Colonic mucosa (tissue), 4 donors: ENCODE measurements around the gene PCDHGA1. TPM values are rescaled to one million over a fixed set of nuclear protein-coding genes. Genes with fewer than 3 reads are reported as not detected.
"Not testable (repeated sequence)": the region's sequence is repeated elsewhere in the genome, so short reads cannot be mapped to it uniquely, and the experiment has no call there.

ENCODE experiments used
- DNase-seq: peaks from one replicate; pipeline ENCODE4 v3.0.0-alpha.2; 2020
- H3K27ac ChIP-seq: fragments of 200-600 bp; one replicate; pipeline ENCODE4 v1.8.0; 2021
- H3K27me3 ChIP-seq: fragments of 200-600 bp; one replicate; pipeline ENCODE4 v1.8.0; 2021
- H3K36me3 ChIP-seq: fragments of 200-600 bp; one replicate; pipeline ENCODE4 v1.8.0; 2021
- H3K4me1 ChIP-seq: fragments of 200-600 bp; one replicate; pipeline ENCODE4 v1.8.0; 2021; ENCODE audit warnings: mild to moderate bottlenecking
- H3K4me3 ChIP-seq: fragments of 200-600 bp; one replicate; pipeline ENCODE4 v1.8.0; 2021
- H3K9ac ChIP-seq, 2 donors: one replicate each; pipeline ENCODE4 v1.7.0; 2013; ENCODE audit warnings: control low read depth in 2 of 2, low read depth in 2 of 2, low read length in 2 of 2
- H3K9me3 ChIP-seq: fragments of 200-600 bp; one replicate; pipeline ENCODE4 v1.8.0; 2021
- intact Hi-C: fragments of 100-400 bp; cut with DNase I; formaldehyde crosslinking; loops from one replicate; pipeline ENCODE4 v1.14.1; 2022
- total RNA-seq, 2 donors: library from RNA; stranded (reverse); fragmentation: NEBNext Ultra II Directional in 1 of 2; extraction: Animal tissue kit (Norgen Biotek cat#: 25700) in 1 of 2; gene quantifications; one replicate each; pipeline ENCODE4 v1.2.1, GENCODE V29; 2021
- TF ChIP-seq, protein P1 (sequence below): fragments of 200-600 bp; IDR thresholded peaks from one replicate; pipeline ENCODE4 v1.8.0; 2022; ENCODE audit warnings: antibody characterized with exemption, mild to moderate bottlenecking
- donor health status: healthy.
- donor health status: DM: no; HTN: no; CAD: no.
- donor health status: DM: no; HTN: no; CAD: no.

Gene PCDHGA1
- total RNA-seq, 2 donors from 2014 or later, result 0.10 to 0.37 TPM

DNA sequence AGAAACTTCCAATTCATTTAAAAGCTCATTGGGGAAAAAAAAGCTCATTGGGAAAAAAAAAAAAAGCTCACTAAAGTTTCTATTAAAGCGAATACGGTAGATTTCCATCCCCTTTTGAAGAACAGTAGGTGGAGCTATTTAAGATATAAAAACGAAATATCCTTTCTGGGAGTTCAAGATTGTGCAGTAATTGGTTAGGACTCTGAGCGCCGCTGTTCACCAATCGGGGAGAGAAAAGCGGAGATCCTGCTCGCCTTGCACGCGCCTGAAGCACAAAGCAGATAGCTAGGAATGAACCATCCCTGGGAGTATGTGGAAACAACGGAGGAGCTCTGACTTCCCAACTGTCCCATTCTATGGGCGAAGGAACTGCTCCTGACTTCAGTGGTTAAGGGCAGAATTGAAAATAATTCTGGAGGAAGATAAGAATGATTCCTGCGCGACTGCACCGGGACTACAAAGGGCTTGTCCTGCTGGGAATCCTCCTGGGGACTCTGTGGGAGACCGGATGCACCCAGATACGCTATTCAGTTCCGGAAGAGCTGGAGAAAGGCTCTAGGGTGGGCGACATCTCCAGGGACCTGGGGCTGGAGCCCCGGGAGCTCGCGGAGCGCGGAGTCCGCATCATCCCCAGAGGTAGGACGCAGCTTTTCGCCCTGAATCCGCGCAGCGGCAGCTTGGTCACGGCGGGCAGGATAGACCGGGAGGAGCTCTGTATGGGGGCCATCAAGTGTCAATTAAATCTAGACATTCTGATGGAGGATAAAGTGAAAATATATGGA lies 100.2 kb downstream of the PCDHGA1 start, which contains the start of gene PCDHGA12:
TSS of gene PCDHGA12 (plus strand) at position 176 of the 782 bp plus-strand sequence. CDS start at position 429, 253 bp downstream.
- intact Hi-C loops, result no loop called here
- H3K9me3 ChIP-seq, result peaks cover 7% of the 10 kb centered on the region
- no peaks in the 10 kb centered on the region for H3K36me3 ChIP-seq
- TF ChIP-seq, protein P1, sequence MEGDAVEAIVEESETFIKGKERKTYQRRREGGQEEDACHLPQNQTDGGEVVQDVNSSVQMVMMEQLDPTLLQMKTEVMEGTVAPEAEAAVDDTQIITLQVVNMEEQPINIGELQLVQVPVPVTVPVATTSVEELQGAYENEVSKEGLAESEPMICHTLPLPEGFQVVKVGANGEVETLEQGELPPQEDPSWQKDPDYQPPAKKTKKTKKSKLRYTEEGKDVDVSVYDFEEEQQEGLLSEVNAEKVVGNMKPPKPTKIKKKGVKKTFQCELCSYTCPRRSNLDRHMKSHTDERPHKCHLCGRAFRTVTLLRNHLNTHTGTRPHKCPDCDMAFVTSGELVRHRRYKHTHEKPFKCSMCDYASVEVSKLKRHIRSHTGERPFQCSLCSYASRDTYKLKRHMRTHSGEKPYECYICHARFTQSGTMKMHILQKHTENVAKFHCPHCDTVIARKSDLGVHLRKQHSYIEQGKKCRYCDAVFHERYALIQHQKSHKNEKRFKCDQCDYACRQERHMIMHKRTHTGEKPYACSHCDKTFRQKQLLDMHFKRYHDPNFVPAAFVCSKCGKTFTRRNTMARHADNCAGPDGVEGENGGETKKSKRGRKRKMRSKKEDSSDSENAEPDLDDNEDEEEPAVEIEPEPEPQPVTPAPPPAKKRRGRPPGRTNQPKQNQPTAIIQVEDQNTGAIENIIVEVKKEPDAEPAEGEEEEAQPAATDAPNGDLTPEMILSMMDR, result no peak
- no peak within 1 kb of the TSS for H3K27ac ChIP-seq
- DNase-seq, result no peak
- no peaks in the 10 kb centered on the region for H3K27me3 ChIP-seq
- no peaks in the 10 kb centered on the region for H3K4me1 ChIP-seq
- H3K9ac ChIP-seq, result no peak within 1 kb of the TSS
- no peak within 1 kb of the TSS for H3K4me3 ChIP-seq

DNA sequence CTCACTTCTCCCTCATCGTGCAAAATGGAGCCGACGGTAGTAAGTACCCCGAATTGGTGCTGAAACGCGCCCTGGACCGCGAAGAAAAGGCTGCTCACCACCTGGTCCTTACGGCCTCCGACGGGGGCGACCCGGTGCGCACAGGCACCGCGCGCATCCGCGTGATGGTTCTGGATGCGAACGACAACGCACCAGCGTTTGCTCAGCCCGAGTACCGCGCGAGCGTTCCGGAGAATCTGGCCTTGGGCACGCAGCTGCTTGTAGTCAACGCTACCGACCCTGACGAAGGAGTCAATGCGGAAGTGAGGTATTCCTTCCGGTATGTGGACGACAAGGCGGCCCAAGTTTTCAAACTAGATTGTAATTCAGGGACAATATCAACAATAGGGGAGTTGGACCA lies 101.0 kb downstream of the PCDHGA1 start:
- H3K4me1 ChIP-seq, result no peaks in the 10 kb centered on the region
- no peaks in the 10 kb centered on the region for H3K27me3 ChIP-seq
- TF ChIP-seq, protein P1, result no peak
- H3K9ac ChIP-seq, result no peak overlapping the region
- no peak overlapping the region for H3K4me3 ChIP-seq
- intact Hi-C loops, result no loop called here
- H3K36me3 ChIP-seq, result no peaks in the 10 kb centered on the region
- no peak for DNase-seq
- H3K9me3 ChIP-seq, result peaks cover 7% of the 10 kb centered on the region
- no peak overlapping the region for H3K27ac ChIP-seq

DNA sequence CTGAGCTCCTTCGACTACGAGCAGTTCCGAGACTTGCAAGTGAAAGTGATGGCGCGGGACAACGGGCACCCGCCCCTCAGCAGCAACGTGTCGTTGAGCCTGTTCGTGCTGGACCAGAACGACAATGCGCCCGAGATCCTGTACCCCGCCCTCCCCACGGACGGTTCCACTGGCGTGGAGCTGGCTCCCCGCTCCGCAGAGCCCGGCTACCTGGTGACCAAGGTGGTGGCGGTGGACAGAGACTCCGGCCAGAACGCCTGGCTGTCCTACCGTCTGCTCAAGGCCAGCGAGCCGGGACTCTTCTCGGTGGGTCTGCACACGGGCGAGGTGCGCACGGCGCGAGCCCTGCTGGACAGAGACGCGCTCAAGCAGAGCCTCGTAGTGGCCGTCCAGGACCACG lies 102.0 kb downstream of the PCDHGA1 start:
- DNase-seq, H3K36me3 ChIP-seq, H3K4me3 ChIP-seq, H3K4me1 ChIP-seq, H3K27me3 ChIP-seq, H3K9me3 ChIP-seq, H3K9ac ChIP-seq, intact Hi-C loops, H3K27ac ChIP-seq: not testable (repeated sequence)

DNA sequence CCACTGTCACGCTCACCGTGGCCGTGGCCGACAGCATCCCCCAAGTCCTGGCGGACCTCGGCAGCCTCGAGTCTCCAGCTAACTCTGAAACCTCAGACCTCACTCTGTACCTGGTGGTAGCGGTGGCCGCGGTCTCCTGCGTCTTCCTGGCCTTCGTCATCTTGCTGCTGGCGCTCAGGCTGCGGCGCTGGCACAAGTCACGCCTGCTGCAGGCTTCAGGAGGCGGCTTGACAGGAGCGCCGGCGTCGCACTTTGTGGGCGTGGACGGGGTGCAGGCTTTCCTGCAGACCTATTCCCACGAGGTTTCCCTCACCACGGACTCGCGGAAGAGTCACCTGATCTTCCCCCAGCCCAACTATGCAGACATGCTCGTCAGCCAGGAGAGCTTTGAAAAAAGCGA lies 102.4 kb downstream of the PCDHGA1 start:
- DNase-seq, H3K36me3 ChIP-seq, H3K4me3 ChIP-seq, H3K9me3 ChIP-seq, H3K27me3 ChIP-seq, H3K9ac ChIP-seq, H3K4me1 ChIP-seq, H3K27ac ChIP-seq, intact Hi-C loops: not testable (repeated sequence)

DNA sequence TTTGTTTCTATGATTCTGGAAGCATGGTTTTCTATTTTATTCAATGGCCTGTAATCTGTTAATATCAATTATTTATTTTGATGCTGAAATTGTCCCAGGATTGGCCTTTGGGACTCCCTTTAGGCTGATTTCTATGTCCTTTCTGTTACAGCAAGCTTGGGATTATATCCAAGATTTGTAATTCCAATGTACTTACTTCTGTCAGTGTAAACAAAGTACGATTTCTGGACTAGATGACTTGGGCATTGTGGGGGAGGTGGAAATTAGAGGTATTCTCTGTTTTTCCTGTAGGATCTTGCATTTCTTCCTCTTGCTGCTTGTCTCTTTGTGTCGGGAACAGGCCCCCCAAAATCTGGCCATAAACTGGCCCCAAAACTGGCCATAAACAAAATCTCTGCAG lies 103.7 kb downstream of the PCDHGA1 start:
- TF ChIP-seq, protein P1, result no peak
- Histone ChIP-seq H3K36me3 (no peaks in the 10 kb centered on the region), H3K27ac (no peak overlapping the region), H3K4me1 (no peaks in the 10 kb centered on the region), H3K27me3 (no peaks in the 10 kb centered on the region), H3K4me3 (no peak overlapping the region), H3K9me3 (no peaks in the 10 kb centered on the region), H3K9ac (no peak overlapping the region)
- no peak for DNase-seq
- intact Hi-C loops, result no loop called here

DNA sequence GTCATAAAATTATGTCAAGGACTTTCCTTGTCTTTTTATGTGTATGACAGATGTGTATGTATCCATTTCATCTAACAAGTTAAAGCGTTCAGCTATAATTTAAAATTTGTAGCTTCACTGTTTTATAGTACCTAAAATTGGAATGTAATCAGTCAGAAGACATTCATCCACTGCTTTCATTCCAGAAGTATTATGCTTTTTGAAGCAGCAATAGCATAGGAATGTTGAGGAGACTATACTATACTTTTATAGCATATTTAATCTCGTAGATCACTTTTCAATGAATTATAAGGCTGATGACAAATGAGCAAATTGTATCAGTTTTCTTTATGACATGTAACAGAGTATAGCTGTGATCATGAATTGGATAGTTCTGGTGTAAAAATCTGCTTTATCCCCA lies 106.9 kb downstream of the PCDHGA1 start:
- no peak overlapping the region for H3K27ac ChIP-seq
- intact Hi-C loops, result no loop called here
- no peaks in the 10 kb centered on the region for H3K4me1 ChIP-seq
- H3K9me3 ChIP-seq, result no peaks in the 10 kb centered on the region
- H3K36me3 ChIP-seq, result no peaks in the 10 kb centered on the region
- H3K9ac ChIP-seq, result no peak overlapping the region
- H3K27me3 ChIP-seq, result no peaks in the 10 kb centered on the region
- no peak for DNase-seq
- TF ChIP-seq, protein P1, result no peak
- no peak overlapping the region for H3K4me3 ChIP-seq
